Nephron progenitor cell (in vitro differentiated cells): ENCODE results near the gene LLGL1.

Source experiments
- DNase-seq: peaks from one replicate; pipeline ENCODE4 v3.0.0; 2021
- H3K27ac Mint-ChIP-seq: 2 replicates; pipeline ENCODE4 v1.8.0; 2021; ENCODE audit warnings: mild to moderate bottlenecking, moderate library complexity, mixed read lengths
- H3K27me3 Mint-ChIP-seq: 2 replicates; pipeline ENCODE4 v1.8.0; 2021; ENCODE audit warnings: mild to moderate bottlenecking, low read depth, mixed read lengths; ENCODE audit not compliant: poor library complexity
- H3K36me3 Mint-ChIP-seq: 2 replicates; pipeline ENCODE4 v1.8.0; 2021; ENCODE audit warnings: low read depth, mixed read lengths
- H3K4me1 Mint-ChIP-seq: 2 replicates; pipeline ENCODE4 v1.8.0; 2021; ENCODE audit warnings: mixed read lengths
- H3K4me3 Mint-ChIP-seq: 2 replicates; pipeline ENCODE4 v1.8.0; 2021; ENCODE audit warnings: mild to moderate bottlenecking, moderate library complexity, mixed read lengths
- H3K9me3 Mint-ChIP-seq: 2 replicates; pipeline ENCODE4 v1.8.0; 2021; ENCODE audit warnings: mild to moderate bottlenecking, moderate library complexity, mixed read lengths
- TF ChIP-seq, protein P1 (sequence below): fragments of 200-600 bp; sonication (generic); IDR thresholded peaks from 2 replicates; pipeline ENCODE4 v1.5.0; 2021; ENCODE audit warnings: antibody characterized with exemption

LLGL1 gene

DNA sequence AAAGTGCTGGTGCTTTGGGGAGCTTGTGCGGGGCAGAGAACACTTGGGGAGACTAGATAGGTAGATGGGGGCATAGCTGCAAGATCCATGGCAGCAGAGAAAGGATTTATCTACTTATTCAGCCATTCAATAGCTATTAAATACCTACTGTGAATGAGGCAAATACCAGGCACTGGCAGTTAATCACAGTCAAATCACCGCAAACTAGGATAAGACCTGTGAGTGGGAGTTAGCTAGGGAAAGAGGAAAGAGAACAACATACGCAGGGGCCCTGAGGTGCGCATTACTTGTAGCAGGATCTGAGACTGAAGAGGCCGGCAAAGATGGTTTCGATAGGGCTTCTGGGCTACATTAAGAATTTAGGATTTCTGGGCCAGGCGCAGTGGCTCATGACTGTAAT lies 45.6 kb upstream of the LLGL1 start:
- H3K36me3 Mint-ChIP-seq, result no peaks in the 10 kb centered on the region
- TF ChIP-seq, protein P1, sequence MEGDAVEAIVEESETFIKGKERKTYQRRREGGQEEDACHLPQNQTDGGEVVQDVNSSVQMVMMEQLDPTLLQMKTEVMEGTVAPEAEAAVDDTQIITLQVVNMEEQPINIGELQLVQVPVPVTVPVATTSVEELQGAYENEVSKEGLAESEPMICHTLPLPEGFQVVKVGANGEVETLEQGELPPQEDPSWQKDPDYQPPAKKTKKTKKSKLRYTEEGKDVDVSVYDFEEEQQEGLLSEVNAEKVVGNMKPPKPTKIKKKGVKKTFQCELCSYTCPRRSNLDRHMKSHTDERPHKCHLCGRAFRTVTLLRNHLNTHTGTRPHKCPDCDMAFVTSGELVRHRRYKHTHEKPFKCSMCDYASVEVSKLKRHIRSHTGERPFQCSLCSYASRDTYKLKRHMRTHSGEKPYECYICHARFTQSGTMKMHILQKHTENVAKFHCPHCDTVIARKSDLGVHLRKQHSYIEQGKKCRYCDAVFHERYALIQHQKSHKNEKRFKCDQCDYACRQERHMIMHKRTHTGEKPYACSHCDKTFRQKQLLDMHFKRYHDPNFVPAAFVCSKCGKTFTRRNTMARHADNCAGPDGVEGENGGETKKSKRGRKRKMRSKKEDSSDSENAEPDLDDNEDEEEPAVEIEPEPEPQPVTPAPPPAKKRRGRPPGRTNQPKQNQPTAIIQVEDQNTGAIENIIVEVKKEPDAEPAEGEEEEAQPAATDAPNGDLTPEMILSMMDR, result no peak
- peaks cover 70% of the 10 kb centered on the region for H3K4me1 Mint-ChIP-seq
- peak overlapping the region; percentile 44 for H3K4me3 Mint-ChIP-seq
- no peaks in the 10 kb centered on the region for H3K9me3 Mint-ChIP-seq
- no peak overlapping the region for H3K27ac Mint-ChIP-seq
- H3K27me3 Mint-ChIP-seq, result peaks cover 7% of the 10 kb centered on the region
- DNase-seq, result no peak

DNA sequence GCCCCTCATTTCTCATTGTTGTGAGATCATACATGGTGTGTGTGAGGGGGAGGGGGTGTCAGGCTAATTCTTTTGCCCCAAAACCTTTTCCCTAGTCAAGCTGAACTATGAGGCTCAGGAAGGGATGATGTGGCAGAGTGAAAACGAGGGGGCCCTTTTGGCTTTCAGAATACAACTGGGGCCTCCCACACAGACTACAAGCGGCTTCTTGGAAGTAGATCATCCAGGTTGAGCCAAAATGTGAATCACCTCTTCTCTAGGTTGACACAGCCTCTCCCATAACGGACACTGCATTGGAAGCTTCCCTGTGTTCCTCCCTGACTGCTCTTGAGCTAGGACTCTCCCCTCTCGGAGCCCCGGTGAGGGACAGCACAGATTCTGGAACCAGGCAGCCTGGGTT lies 44.1 kb upstream of the LLGL1 start:
- Mint-ChIP-seq H3K27me3 (peaks cover 7% of the 10 kb centered on the region), H3K36me3 (peaks cover 7% of the 10 kb centered on the region), H3K4me1 (peaks cover 73% of the 10 kb centered on the region), H3K4me3 (no peak overlapping the region), H3K9me3 (no peaks in the 10 kb centered on the region), H3K27ac (peak overlapping the region; percentile 45)
- TF ChIP-seq, protein P1, result no peak
- no peak for DNase-seq

DNA sequence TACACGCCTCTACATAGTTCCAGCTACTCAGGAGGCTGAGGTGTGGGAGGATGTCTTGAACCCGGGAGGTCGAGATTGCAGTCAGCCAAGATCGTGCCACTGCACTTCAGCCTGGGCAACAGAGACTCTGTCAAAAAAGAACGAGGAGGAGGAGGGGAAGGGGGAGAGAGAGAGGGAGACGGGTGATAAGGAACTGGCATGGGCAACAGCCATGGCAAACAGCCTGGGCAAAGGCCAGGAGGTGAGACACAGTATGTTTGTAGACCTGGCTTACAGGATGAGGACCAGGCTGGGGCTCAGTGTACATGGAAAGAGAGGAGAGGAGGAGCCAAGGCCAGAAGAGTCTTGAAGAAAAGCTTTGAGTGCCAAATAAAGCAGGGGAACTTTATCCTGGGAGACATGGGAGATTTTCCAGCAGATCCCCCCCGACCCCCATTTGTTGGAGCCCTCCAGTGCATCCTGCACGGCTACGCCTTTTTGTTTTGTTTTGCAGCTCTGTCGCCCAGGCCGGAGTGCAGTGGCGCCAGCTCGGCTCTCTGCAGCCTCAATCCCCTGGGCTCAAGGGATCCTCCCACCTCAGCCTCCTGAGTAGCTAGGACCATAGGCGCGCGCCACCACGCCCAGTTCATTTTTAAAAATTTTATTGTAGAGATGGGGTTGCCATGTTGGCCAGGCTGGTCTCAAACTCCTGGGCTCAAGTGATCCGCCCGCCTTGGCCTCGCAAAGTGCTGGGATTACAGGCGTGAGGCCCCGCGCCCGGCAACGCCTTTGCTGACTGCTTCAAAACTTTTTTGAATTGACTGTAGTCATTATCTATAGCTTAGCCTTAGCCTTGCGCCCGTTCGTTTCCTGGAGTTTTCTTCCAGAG lies 43.1 kb upstream of the LLGL1 start:
- Mint-ChIP-seq H3K27ac (peak overlapping the region; percentile 100), H3K36me3 (peaks cover 13% of the 10 kb centered on the region), H3K9me3 (no peaks in the 10 kb centered on the region), H3K27me3 (peaks cover 7% of the 10 kb centered on the region), H3K4me3 (peak overlapping the region; percentile 95), H3K4me1 (peaks cover 75% of the 10 kb centered on the region)
- DNase-seq, result peak; percentile 27
- TF ChIP-seq, protein P1, result no peak

DNA sequence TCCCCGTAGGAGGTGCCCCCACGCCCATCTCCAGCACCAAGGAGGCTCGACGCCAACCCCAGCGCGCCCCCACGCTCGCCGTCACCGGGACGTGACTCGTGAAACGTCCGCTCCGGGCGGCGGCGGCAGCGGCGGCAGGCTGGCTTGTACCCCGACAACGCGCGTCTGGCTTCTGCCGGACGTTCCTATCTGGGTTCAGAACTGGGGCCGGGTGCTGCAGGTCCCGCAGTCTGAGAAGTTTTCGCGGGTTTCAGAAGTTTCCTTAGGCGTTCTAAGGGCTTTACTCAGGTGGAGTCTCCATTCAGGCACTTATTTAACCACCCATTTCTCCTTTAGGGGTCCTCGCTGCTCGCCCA lies 42.5 kb upstream of the LLGL1 start:
- Mint-ChIP-seq H3K27ac (peak overlapping the region; percentile 100), H3K27me3 (peaks cover 7% of the 10 kb centered on the region), H3K4me3 (peak overlapping the region; percentile 95), H3K4me1 (peaks cover 77% of the 10 kb centered on the region), H3K36me3 (peaks cover 19% of the 10 kb centered on the region), H3K9me3 (no peaks in the 10 kb centered on the region)
- DNase-seq, result peak; percentile 76
- TF ChIP-seq, protein P1, result no peak

DNA sequence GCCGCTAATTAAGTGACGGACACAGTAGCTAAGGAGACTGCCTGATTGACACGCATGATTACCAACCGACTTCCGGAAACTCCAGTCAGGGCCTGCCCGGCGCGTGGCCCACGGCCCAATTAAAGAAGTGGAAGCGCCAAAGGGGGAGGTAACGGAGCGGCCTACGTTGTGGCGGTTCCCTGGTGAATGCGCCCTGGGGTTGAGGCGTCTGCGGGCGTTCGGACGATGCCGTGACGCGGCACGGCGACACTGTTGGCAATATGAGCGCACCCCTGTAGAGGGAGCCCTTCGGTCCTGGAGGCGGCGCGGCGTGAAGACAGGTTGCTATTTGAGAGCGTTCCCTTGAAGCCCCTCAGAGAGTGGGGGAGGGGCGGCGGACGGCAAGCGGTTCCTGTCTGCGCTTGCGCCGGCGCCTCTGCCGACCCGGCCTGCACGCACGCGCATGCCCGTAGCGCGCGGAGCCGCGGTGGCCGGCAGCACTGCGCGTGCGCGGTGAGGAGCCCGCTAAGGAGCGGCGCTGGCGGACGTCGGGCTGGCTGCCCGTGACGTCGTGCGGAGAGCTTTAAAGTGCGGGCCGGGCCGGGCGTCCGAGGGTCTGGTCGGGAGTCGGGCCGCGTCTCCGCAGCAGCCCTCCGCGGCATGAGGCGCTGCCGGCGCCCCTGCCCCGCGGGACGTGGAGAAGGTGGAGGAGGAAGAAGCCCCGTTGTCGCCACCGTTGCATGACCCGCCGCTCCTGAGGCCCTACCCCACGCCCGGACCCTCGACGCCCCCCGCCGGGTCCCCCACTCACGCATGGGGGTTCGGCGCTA lies 41.9 kb upstream of the LLGL1 start, which contains the start of gene ALKBH5:
TSS of gene ALKBH5 (plus strand) at position 495 of the 809 bp plus-strand sequence. CDS start 416 bp downstream, outside the sequence.
- Mint-ChIP-seq H3K4me3 (peak within 1 kb of the TSS; percentile 95), H3K9me3 (no peaks in the 10 kb centered on the region), H3K27me3 (peaks cover 7% of the 10 kb centered on the region), H3K27ac (peak within 1 kb of the TSS; percentile 100), H3K36me3 (peaks cover 25% of the 10 kb centered on the region), H3K4me1 (peaks cover 79% of the 10 kb centered on the region)
- DNase-seq, result peak; percentile 97
- TF ChIP-seq, protein P1, result peak; percentile 26
